ENCODE data around the gene PXMP4. TPM values are rescaled to one million over a fixed set of nuclear protein-coding genes. Genes with fewer than 3 reads are reported as not detected.

PXMP4 gene
- total and polyA plus RNA-seq, 9 donors: 7.7 to 10.7 (median 8.5) TPM

DNA sequence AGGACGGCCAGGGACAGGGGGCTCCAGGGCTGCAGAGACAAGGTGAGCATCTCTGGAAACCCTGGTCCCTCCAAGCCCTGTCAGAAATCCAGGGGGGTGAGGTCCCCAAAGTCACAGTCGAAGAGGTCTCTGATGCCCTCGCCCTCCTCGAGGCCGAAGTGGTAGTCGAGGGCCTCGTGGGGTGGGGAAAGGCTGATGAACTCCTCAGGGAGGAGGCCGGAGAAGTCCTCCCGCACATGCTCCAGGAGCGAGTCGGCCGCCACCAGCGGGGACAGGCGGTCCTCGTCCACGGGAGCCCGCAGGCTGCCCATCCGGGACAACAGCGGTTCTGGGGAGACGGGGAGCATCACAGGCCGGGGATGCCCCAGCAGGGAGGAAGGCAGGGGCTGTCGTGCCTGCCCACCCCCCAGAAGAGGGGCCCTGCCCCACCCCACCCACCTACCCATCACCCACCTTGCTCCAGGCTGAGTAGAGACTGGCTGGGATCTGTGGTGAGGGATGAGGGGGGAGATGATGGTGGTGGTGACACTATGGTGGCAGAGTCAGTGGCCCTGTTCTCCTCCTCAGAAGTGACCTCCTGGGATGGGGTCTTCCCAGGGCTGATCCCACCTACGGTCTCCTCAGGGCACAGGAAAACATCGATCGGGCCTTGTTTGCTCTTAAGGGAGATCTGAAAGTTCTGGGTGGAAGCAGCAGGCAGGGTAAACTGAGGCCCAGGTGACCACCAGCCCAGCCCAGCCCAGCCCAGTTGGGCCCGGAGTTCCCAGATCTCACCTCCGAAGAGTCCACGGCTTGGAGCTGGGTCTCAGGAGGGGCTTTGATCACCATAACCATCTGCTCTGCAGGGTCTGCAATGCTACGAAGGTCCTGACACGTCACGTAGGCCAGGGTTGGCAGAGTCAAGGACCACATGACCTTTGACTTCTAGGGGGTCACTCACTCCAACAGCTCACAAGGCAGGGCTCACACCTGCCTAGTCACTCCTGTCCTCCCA lies 43.2 kb downstream of the PXMP4 start:
- Histone ChIP-seq H3K9me3 (replicated peaks; ENCODE audit: control insufficient read depth, low read depth, low read length) (no peaks in the 10 kb centered on the region), H3K27me3 (ENCODE audit: control insufficient read depth, insufficient read depth, low read length) (no peaks in the 10 kb centered on the region), H3K36me3 (ENCODE audit: control insufficient read depth, insufficient read depth, low read length) (peaks cover 13% of the 10 kb centered on the region), H3K27ac (ENCODE audit: low read length) (no peak overlapping the region), H3K4me1 (ENCODE audit: control insufficient read depth, insufficient read depth, low read length) (peaks cover 63% of the 10 kb centered on the region), H3K4me3 (ENCODE audit: low read length) (no peak overlapping the region)
- WGBS (ENCODE audit: insufficient coverage): 91% methylated on average over 22 of the region's 31 CpGs
- no peak for DNase-seq

DNA sequence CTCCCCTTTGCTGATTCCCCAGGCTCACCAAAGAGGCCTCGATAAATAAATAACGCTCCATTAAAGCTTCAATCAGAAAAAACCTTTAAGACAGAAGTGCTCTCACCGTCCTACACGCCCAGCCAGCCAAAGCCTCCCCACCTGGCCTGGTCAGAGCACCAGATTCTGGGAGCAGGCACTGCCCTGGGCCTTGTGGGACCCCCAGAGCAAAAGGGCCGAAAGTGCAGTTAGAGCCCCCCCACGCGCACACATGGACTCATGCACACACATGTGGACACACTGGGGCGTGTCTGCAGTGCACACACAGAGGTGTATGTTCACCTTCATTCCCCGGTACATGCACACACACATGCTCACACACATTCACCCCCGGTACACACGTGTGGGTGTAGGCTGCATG lies 44.0 kb downstream of the PXMP4 start:
- WGBS (ENCODE audit: insufficient coverage): 83% methylated on average over 9 of the region's 11 CpGs
- no peak for DNase-seq
- H3K4me1 ChIP-seq (ENCODE audit: control insufficient read depth, insufficient read depth, low read length): peaks cover 67% of the 10 kb centered on the region

DNA sequence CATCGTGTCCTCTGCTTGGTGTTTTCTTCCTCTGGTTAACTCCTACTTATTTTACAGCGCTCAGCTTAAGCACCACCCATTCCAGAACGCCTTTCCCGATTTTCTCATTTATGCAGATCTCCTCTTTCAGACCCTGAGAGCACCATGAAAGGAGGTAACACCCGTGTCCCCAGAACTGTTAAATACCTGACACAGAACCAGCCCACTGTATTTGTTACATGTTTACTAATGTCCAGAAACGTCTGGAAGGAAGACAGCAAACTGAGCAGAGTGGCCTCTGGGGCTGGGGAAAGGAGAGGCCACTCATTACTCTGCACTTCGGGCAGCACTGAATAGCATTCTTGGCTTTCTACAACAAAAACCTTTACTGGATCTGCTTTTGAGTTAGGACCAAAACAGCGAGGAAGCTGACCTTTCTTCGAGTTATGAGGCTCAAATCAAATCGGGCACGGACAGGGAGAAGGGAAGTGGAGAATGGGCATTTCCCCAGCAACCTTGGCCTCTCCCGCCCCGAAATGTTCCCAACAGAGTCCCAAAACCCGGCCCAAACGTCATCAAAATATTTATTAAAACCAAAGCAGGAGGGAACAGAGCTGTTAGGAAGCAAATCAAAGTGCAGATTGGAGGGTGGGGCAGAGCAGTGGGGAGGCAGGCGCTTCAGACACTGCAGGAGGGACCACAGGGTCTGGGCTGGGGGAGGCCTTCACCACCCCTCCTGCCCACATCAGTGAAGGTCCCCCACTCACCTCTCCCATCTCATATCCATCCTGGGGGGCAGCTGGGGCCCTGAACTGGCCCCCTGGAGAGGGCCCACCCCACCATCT lies 44.8 kb downstream of the PXMP4 start:
- peak; percentile 64 for DNase-seq
- Histone ChIP-seq H3K4me3 (ENCODE audit: low read length) (peak overlapping the region; percentile 59), H3K27ac (ENCODE audit: low read length) (peak overlapping the region; percentile 88)

More for the DNA sequence above, 44.0 kb downstream of the PXMP4 start:
- H3K9me3 ChIP-seq (replicated peaks; ENCODE audit: control insufficient read depth, low read depth, low read length): no peaks in the 10 kb centered on the region
- no peaks in the 10 kb centered on the region for H3K27me3 ChIP-seq (ENCODE audit: control insufficient read depth, insufficient read depth, low read length)
- H3K4me3 ChIP-seq (ENCODE audit: low read length): no peak overlapping the region
- H3K36me3 ChIP-seq (ENCODE audit: control insufficient read depth, insufficient read depth, low read length): peaks cover 21% of the 10 kb centered on the region
- H3K27ac ChIP-seq (ENCODE audit: low read length): peak overlapping the region; percentile 88

DNA sequence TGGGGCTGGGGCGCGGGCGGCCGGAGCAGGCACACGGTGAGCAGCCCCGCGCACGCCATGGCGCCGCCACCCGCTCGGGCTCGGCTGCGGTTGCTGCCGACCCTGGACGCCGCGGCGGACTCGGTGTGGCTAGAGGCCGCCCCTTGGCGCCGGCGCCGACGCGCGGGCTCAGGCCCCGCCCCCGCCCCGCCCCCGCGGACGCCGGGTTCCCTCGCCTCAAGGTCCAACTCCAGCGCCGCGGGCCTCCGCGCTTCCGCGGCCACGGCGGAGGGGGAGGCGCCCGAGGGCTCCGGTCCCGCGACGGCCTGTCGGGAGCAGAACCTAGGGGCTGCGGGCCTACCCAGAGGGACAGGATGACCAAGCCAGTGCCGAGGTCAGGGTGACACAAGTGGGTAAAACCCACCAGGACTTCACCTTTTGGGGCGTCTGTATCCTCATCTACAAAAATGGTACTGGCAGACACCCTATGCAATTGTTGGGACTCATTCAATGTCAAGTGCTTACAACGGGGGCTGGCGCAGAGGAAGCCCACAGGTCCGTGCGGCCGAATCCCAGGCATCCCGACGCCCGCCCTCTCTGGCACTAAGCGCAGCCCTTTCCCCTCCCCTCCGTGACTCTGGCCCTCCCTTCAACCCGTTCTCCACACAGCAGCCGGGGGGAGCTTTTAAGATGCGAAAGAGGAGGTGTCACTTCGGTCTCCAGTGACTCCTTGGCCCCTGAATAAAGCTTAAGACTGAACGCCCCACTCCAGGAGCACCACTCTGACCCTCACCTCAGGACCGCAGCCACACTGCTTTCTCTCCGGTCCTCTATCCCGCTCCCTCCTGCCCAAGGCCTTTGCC lies 45.6 kb downstream of the PXMP4 start, which contains the start of gene NECAB3:
Gene NECAB3, minus strand, starts transcription at position 135 of the 842 bp plus-strand sequence. Its CDS starts 76 bp downstream, at position 59.
- no peaks in the 10 kb centered on the region for H3K9me3 ChIP-seq (replicated peaks; ENCODE audit: control insufficient read depth, low read depth, low read length)
- no peaks in the 10 kb centered on the region for H3K27me3 ChIP-seq (ENCODE audit: control insufficient read depth, insufficient read depth, low read length)
- H3K36me3 ChIP-seq (ENCODE audit: control insufficient read depth, insufficient read depth, low read length): peaks cover 26% of the 10 kb centered on the region
- H3K4me1 ChIP-seq (ENCODE audit: control insufficient read depth, insufficient read depth, low read length): peaks cover 71% of the 10 kb centered on the region
- H3K27ac ChIP-seq (ENCODE audit: low read length): peak within 1 kb of the TSS; percentile 88
- H3K4me3 ChIP-seq (ENCODE audit: low read length): peak within 1 kb of the TSS; percentile 71
- peak; percentile 92 for DNase-seq
- WGBS (ENCODE audit: insufficient coverage): under 1% methylated on average over 61 of the region's 73 CpGs

More for the DNA sequence above, 44.8 kb downstream of the PXMP4 start:
- Histone ChIP-seq H3K4me1 (ENCODE audit: control insufficient read depth, insufficient read depth, low read length) (peaks cover 67% of the 10 kb centered on the region), H3K27me3 (ENCODE audit: control insufficient read depth, insufficient read depth, low read length) (no peaks in the 10 kb centered on the region), H3K9me3 (replicated peaks; ENCODE audit: control insufficient read depth, low read depth, low read length) (no peaks in the 10 kb centered on the region), H3K36me3 (ENCODE audit: control insufficient read depth, insufficient read depth, low read length) (peaks cover 27% of the 10 kb centered on the region)
- 13% methylated on average over 3 of the region's 16 CpGs for WGBS (ENCODE audit: insufficient coverage)

DNA sequence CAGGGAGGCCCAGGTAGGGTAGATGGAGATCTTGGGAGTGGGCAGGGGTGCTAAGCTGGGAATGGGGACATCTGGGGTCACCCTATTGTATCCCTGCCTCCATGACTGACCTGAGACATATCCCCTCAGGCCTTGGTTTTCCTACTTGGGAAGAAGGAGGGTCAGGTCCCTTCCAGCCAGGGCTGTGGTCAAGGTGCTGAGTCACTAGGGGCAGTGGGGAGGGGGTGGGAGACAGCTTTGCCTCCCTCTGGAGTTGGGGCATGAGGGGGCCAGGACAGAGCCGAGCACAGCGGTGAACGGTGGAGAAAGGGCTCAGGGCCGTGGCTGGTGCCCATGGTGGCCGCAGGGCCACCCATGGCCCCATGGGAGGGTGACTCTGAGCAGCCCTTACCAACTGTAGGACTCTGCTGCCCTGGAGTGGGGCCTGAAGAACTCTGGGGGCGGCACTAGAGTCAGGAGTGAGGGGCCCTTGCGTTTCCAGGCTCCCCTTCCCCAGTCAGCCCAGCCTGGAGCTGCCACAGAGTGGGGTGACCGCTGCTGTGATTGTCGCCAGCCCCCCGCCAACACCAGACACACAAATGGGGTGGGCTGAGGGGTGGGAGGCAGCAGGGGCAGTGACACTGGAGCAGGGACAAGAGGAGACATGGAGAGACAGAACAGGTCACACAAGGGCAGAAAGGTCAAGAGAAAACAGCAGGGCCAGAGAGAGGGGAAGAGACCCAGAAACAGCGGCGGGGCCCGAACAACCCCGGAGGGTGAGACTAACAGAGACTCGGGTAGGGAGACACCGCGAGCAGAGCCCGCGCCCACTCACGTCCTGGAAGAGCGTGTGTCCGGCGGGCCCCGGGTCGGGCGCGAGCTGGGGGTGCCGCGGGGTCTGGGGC lies 46.5 kb downstream of the PXMP4 start:
- Histone ChIP-seq H3K4me3 (ENCODE audit: low read length) (peak overlapping the region; percentile 71), H3K27me3 (ENCODE audit: control insufficient read depth, insufficient read depth, low read length) (no peaks in the 10 kb centered on the region), H3K9me3 (replicated peaks; ENCODE audit: control insufficient read depth, low read depth, low read length) (no peaks in the 10 kb centered on the region), H3K36me3 (ENCODE audit: control insufficient read depth, insufficient read depth, low read length) (peaks cover 34% of the 10 kb centered on the region), H3K27ac (ENCODE audit: low read length) (peak overlapping the region; percentile 25), H3K4me1 (ENCODE audit: control insufficient read depth, insufficient read depth, low read length) (peaks cover 67% of the 10 kb centered on the region)
- DNase-seq: no peak
- 11% methylated on average over 23 of the region's 29 CpGs for WGBS (ENCODE audit: insufficient coverage)

DNA sequence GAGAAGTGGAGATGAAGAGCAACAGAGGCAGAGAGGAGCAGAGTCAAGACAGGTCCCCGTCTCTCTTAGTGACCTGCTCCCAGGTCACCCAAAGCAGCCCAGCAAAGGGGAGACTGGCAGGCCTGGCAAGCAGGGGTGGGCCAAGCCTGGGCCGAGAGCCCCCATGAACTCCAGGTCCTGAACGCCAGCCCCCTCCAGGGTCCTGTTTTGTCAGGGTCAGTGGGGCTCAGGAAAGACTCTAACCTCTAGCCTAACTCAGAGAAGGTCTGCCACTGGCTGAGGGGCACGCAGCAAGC lies 47.0 kb downstream of the PXMP4 start:
- Histone ChIP-seq H3K4me1 (ENCODE audit: control insufficient read depth, insufficient read depth, low read length) (peaks cover 65% of the 10 kb centered on the region), H3K27ac (ENCODE audit: low read length) (no peak overlapping the region), H3K4me3 (ENCODE audit: low read length) (peak overlapping the region; percentile 71), H3K36me3 (ENCODE audit: control insufficient read depth, insufficient read depth, low read length) (peaks cover 38% of the 10 kb centered on the region), H3K27me3 (ENCODE audit: control insufficient read depth, insufficient read depth, low read length) (no peaks in the 10 kb centered on the region), H3K9me3 (replicated peaks; ENCODE audit: control insufficient read depth, low read depth, low read length) (no peaks in the 10 kb centered on the region)
- DNase-seq: no peak
- 75% methylated on average over 2 of the region's 4 CpGs for WGBS (ENCODE audit: insufficient coverage)

DNA sequence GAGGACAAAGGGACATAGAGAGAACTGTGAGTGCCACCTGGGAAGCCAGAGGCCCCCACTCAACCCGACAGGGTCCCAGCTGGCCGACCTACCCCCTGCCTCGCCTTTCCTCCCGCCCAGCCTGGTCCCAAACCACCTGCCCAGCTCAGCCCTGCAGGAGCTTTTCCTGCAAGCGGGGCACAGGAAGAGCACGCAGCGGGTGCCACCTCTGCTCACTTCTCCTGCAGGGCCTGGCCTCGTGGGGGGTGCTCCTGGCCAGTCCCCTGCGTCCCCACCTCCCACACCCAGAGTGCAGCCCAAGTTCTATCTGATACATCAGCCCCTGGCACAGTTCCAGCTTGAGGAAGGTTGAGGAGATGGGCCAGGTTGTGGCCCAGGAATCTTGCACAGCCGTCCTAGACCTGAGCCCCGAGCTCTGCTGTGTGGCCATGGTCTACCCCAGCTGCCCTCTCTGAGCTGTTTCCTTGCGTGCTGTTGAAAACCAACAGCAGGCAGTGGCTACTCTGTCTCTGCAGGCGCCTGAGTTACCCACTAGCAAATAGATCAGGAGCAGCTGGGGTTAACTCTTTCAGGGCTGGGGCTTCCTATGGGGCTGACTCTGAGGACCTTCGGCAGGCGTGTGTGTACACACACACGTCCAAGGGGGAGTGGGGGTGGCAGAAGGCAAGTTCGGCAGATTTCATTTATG lies 47.5 kb downstream of the PXMP4 start:
- no peaks in the 10 kb centered on the region for H3K9me3 ChIP-seq (replicated peaks; ENCODE audit: control insufficient read depth, low read depth, low read length)
- H3K4me1 ChIP-seq (ENCODE audit: control insufficient read depth, insufficient read depth, low read length): peaks cover 65% of the 10 kb centered on the region
- no peak overlapping the region for H3K4me3 ChIP-seq (ENCODE audit: low read length)
- 45% methylated on average over 16 of the region's 17 CpGs for WGBS (ENCODE audit: insufficient coverage)
- peaks cover 38% of the 10 kb centered on the region for H3K36me3 ChIP-seq (ENCODE audit: control insufficient read depth, insufficient read depth, low read length)
- no peak overlapping the region for H3K27ac ChIP-seq (ENCODE audit: low read length)
- no peaks in the 10 kb centered on the region for H3K27me3 ChIP-seq (ENCODE audit: control insufficient read depth, insufficient read depth, low read length)
- DNase-seq: no peak

DNA sequence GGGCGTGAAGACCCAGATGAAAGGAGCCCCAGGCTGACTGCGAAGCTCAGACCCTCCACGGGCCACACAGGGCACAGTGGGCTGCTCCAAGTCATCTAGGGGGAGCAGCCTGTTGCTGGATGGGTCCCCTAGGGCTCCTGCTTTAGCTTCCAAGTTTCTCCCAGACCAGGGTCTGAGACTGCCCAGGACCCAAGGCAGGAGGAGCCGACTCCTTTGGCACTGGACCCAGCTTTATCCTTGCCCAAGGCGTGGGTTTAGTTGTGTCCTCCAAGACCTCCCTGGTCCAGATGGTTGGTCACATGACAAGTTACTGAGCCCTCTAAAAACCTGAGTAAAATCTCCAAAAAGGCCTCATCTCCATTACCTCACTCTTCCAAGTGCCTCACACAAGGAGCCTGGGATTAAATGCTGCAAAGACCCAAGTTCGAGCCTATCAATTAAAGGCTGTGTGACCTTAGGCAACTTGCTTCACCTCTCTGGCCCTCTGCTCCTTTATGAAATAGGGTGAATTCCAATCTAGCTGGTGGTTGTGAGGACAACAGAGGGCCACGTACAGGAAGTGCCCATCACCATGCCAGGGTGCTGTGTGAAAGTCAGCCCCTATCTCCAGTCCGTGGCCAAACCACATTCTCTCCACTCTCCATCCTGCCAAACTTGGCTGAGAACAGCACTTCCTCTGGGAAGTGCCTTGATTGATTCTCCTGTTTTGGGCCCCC lies 48.4 kb downstream of the PXMP4 start:
- peaks cover 38% of the 10 kb centered on the region for H3K36me3 ChIP-seq (ENCODE audit: control insufficient read depth, insufficient read depth, low read length)
- H3K27ac ChIP-seq (ENCODE audit: low read length): no peak overlapping the region
- H3K4me1 ChIP-seq (ENCODE audit: control insufficient read depth, insufficient read depth, low read length): peaks cover 64% of the 10 kb centered on the region
- no peaks in the 10 kb centered on the region for H3K27me3 ChIP-seq (ENCODE audit: control insufficient read depth, insufficient read depth, low read length)
- no peak for DNase-seq
- no peak overlapping the region for H3K4me3 ChIP-seq (ENCODE audit: low read length)
- 78% methylated on average over 7 of the region's 8 CpGs for WGBS (ENCODE audit: insufficient coverage)
- no peaks in the 10 kb centered on the region for H3K9me3 ChIP-seq (replicated peaks; ENCODE audit: control insufficient read depth, low read depth, low read length)

Data from muscle of leg (tissue), 11 donors.